CD14-positive monocyte (primary cell): Measurements from ENCODE around the gene CCT7. TPM values are rescaled to one million over a fixed set of nuclear protein-coding genes. Genes with fewer than 3 reads are reported as not detected.

Source experiments
- DNase-seq, 3 donors: peaks; one replicate each; pipeline ENCODE4 v3.0.0-alpha.2; 2011 to 2022
- H2AFZ ChIP-seq: 2 replicates; pipeline ENCODE4 v1.6.0; 2012; ENCODE audit warnings: mild to moderate bottlenecking, low read depth, low read length, inconsistent platforms; ENCODE audit not compliant: insufficient read depth, poor library complexity, severe bottlenecking
- H3K27ac ChIP-seq, 2 donors: 1 replicate in 1 of 2; 2 replicates in 1 of 2; pipeline ENCODE4 v1.5.1; 2012 to 2013; ENCODE audit warnings: low read length in 2 of 2, control low read depth in 1 of 2, inconsistent platforms in 1 of 2, low read depth in 1 of 2, mild to moderate bottlenecking in 1 of 2
- H3K27me3 ChIP-seq, 2 donors: one replicate each; pipeline versions ENCODE4 v1.6.0 to v1.6.1; 2011 to 2013; ENCODE audit warnings: low read length in 2 of 2; ENCODE audit not compliant: control insufficient read depth in 2 of 2, insufficient read depth in 2 of 2
- H3K36me3 ChIP-seq, 2 donors: replicated peaks in 1 of 2; 1 replicate in 1 of 2; 2 replicates in 1 of 2; pipeline versions ENCODE4 v1.5.1 to v1.6.1; 2012 to 2013; ENCODE audit warnings: low read length in 2 of 2, control low read depth in 1 of 2, inconsistent platforms in 1 of 2, mild to moderate bottlenecking in 1 of 2; ENCODE audit not compliant: insufficient read depth in 2 of 2, control insufficient read depth in 1 of 2
- H3K4me1 ChIP-seq, 2 donors: 1 replicate in 1 of 2; 2 replicates in 1 of 2; pipeline versions ENCODE4 v1.5.1 to v1.6.1; 2012 to 2013; ENCODE audit warnings: low read length in 2 of 2, control low read depth in 1 of 2, inconsistent platforms in 1 of 2, mild to moderate bottlenecking in 1 of 2, moderate library complexity in 1 of 2; ENCODE audit not compliant: insufficient read depth in 2 of 2, control insufficient read depth in 1 of 2
- H3K4me2 ChIP-seq: replicated peaks from 2 replicates; pipeline ENCODE3; 2012; ENCODE audit warnings: low read length, moderate library complexity, mild to moderate bottlenecking; ENCODE audit not compliant: poor library complexity, severe bottlenecking; ENCODE audit errors: extremely low read depth
- H3K4me3 ChIP-seq, 3 experiments: fragments of 200-600 bp in 1 of 3; sonication (generic) in 1 of 3; replicated peaks in 1 of 3; 1 replicate in 2 of 3; 2 replicates in 1 of 3; pipeline ENCODE4 v1.5.1; 2011 to 2013; ENCODE audit warnings: low read length in 3 of 3, mild to moderate bottlenecking in 3 of 3, control low read depth in 2 of 3, low read depth in 2 of 3, inconsistent platforms in 1 of 3, moderate library complexity in 1 of 3
- H3K79me2 ChIP-seq: 2 replicates; pipeline ENCODE4 v1.6.0; 2012; ENCODE audit warnings: mild to moderate bottlenecking, control low read depth, inconsistent platforms, low read length, moderate library complexity; ENCODE audit not compliant: insufficient read depth
- H3K9ac ChIP-seq: 2 replicates; pipeline ENCODE4 v1.6.0; 2017; ENCODE audit warnings: low read length, mild to moderate bottlenecking; ENCODE audit not compliant: insufficient read depth, poor library complexity, severe bottlenecking
- H3K9me3 ChIP-seq, 2 donors: replicated peaks in 1 of 2; 1 replicate in 1 of 2; 2 replicates in 1 of 2; pipeline versions ENCODE4 v1.5.1 to v1.6.1; 2012 to 2013; ENCODE audit warnings: low read length in 2 of 2, control low read depth in 1 of 2; ENCODE audit not compliant: control insufficient read depth in 1 of 2, insufficient read depth in 1 of 2
- H4K20me1 ChIP-seq: 2 replicates; pipeline ENCODE4 v1.6.0; 2012; ENCODE audit warnings: mild to moderate bottlenecking, low read length, control low read depth, moderate library complexity; ENCODE audit not compliant: insufficient read depth
- H3K27ac Mint-ChIP-seq, 7 donors: one replicate each; pipeline ENCODE4 v1.8.0; 2020; ENCODE audit warnings: mild to moderate bottlenecking in 7 of 7, mixed read lengths in 7 of 7, moderate library complexity in 6 of 7, inconsistent platforms in 2 of 7
- H3K27me3 Mint-ChIP-seq, 3 donors: one replicate each; pipeline ENCODE4 v1.8.0; 2021 to 2022; ENCODE audit warnings: low read depth in 3 of 3, mild to moderate bottlenecking in 3 of 3, mixed read lengths in 3 of 3, moderate library complexity in 3 of 3, inconsistent platforms in 1 of 3
- H3K36me3 Mint-ChIP-seq, 2 donors: one replicate each; pipeline ENCODE4 v1.8.0; 2020; ENCODE audit warnings: mixed read lengths in 2 of 2, inconsistent platforms in 1 of 2, mild to moderate bottlenecking in 1 of 2
- H3K4me1 Mint-ChIP-seq: one replicate; pipeline ENCODE4 v1.8.0; 2020; ENCODE audit warnings: mild to moderate bottlenecking, mixed read lengths
- H3K4me3 Mint-ChIP-seq, 2 donors: one replicate each; pipeline ENCODE4 v1.8.0; 2020; ENCODE audit warnings: mild to moderate bottlenecking in 2 of 2, mixed read lengths in 2 of 2, moderate library complexity in 1 of 2
- H3K9me3 Mint-ChIP-seq, 7 donors: one replicate each; pipeline ENCODE4 v1.8.0; 2020 to 2022; ENCODE audit warnings: mixed read lengths in 7 of 7, mild to moderate bottlenecking in 6 of 7, moderate library complexity in 6 of 7, inconsistent platforms in 2 of 7
- WGBS: methylation state at CpG from one replicate; pipeline ENCODE4 v1.1.5; 2013; ENCODE audit warnings: missing lambda C conversion rate; ENCODE audit not compliant: insufficient coverage; 5-methylcytosine and 5-hydroxymethylcytosine counted together
- intact Hi-C, 2 donors: fragments of 100-400 bp; cut with micrococcal nuclease; formaldehyde crosslinking; loops; one replicate each; pipeline versions ENCODE4 v1.15.0 to v1.15.1; 2023
- polyA plus RNA-seq, 3 donors: library from polyadenylated mRNA; depleted of rRNA in 1 of 3; unstranded in 2 of 3; stranded (reverse) in 1 of 3; fragments of 300-500 nt in 2 of 3; fragments of >200 nt in 1 of 3; fragmentation: Illumina TruSeq in 2 of 3; gene quantifications; 1 replicate in 2 of 3; 2 replicates in 1 of 3; pipeline ENCODE4 v1.2.3, GENCODE V29; 2012 to 2021
- small RNA-seq: library from RNA; depleted of rRNA; stranded (forward); fragments of <200 nt; gene quantifications from one replicate; pipeline ENCODE3, GENCODE V24; 2012; ENCODE audit warnings: low read depth; ENCODE audit not compliant: insufficient read length
- TF ChIP-seq, protein P1 (sequence below): fragments of 200-600 bp; IDR thresholded peaks from one replicate; pipeline ENCODE4 v1.8.0; 2022; ENCODE audit warnings: antibody characterized with exemption, mild to moderate bottlenecking

Gene CCT7
- polyA plus RNA-seq, 3 donors: 56.8 to 151 (median 134) TPM

DNA sequence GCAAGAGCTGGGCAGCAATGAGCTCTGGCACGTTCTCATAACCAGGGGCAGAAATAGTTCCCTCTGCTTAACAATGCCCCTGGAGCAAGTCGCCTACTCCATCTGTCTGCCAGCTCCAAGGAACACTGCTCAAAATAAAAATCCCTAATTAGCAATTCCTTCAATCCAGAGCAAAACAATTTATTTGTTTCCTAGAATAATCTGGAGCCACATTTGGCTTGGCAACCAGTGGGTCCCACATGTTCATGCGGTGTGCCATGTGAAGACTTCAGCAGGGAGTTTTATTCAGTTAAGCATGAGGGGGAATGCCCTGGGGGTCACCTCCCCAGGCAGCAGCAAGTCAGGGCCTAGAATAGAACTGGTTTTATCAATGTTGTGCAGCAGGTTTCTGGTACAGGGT lies 66.8 kb downstream of the CCT7 start:
- H3K36me3 ChIP-seq: no peaks in the 10 kb centered on the region
- no peaks in the 10 kb centered on the region for H3K4me1 ChIP-seq
- no peaks in the 10 kb centered on the region for H3K79me2 ChIP-seq
- no peaks in the 10 kb centered on the region for H4K20me1 ChIP-seq
- no peak overlapping the region for H3K4me3 ChIP-seq
- H2AFZ ChIP-seq: no peak overlapping the region
- H3K9me3 Mint-ChIP-seq: peaks cover 0 to 3% (median 0%) of the 10 kb centered on the region in 7 donors
- no peaks in the 10 kb centered on the region for H3K36me3 Mint-ChIP-seq
- no peak overlapping the region for H3K27ac ChIP-seq
- no peak for DNase-seq
- H3K27me3 ChIP-seq: peaks cover 26 to 38% of the 10 kb centered on the region in 2 donors
- peaks cover 30 to 37% (median 34%) of the 10 kb centered on the region in 3 donors for H3K27me3 Mint-ChIP-seq
- H3K4me1 Mint-ChIP-seq: no peaks in the 10 kb centered on the region
- intact Hi-C loops: no loop called here
- H3K9me3 ChIP-seq: no peaks in the 10 kb centered on the region
- TF ChIP-seq, protein P1, sequence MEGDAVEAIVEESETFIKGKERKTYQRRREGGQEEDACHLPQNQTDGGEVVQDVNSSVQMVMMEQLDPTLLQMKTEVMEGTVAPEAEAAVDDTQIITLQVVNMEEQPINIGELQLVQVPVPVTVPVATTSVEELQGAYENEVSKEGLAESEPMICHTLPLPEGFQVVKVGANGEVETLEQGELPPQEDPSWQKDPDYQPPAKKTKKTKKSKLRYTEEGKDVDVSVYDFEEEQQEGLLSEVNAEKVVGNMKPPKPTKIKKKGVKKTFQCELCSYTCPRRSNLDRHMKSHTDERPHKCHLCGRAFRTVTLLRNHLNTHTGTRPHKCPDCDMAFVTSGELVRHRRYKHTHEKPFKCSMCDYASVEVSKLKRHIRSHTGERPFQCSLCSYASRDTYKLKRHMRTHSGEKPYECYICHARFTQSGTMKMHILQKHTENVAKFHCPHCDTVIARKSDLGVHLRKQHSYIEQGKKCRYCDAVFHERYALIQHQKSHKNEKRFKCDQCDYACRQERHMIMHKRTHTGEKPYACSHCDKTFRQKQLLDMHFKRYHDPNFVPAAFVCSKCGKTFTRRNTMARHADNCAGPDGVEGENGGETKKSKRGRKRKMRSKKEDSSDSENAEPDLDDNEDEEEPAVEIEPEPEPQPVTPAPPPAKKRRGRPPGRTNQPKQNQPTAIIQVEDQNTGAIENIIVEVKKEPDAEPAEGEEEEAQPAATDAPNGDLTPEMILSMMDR: no peak
- 58% methylated on average over 2 of the region's 3 CpGs for WGBS
- H3K27ac Mint-ChIP-seq: no peak overlapping the region
- no peak overlapping the region for H3K4me3 Mint-ChIP-seq
- no peak overlapping the region for H3K4me2 ChIP-seq
- no peak overlapping the region for H3K9ac ChIP-seq

DNA sequence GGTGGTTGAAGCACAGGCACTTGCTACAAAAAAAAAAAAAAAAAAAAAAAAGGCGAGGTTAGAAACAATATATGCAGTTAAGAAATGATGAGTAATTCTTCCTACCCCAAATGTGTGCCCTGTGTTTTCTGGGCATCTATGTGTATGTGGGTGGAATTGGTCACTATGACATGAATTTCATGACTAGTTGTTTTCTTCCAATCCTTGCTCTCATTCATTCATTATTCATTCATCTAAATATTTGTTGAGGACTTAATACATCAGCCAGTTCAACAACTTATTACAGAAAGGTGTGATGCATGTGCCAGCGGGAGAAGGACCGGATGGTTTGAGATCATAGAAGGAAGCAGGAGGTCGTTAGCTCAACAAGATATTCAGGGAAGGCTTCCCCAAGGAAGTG lies 67.5 kb downstream of the CCT7 start:
- H3K27me3 ChIP-seq: peaks cover 23 to 30% of the 10 kb centered on the region in 2 donors
- no peaks in the 10 kb centered on the region for H3K4me1 ChIP-seq
- H3K27ac Mint-ChIP-seq: no peak overlapping the region
- H2AFZ ChIP-seq: no peak overlapping the region
- no peak overlapping the region for H3K4me2 ChIP-seq
- intact Hi-C loops: no loop called here
- H3K9me3 Mint-ChIP-seq: peaks cover 0 to 3% (median 0%) of the 10 kb centered on the region in 7 donors
- peaks cover 23 to 32% (median 28%) of the 10 kb centered on the region in 3 donors for H3K27me3 Mint-ChIP-seq
- no peaks in the 10 kb centered on the region for H3K36me3 ChIP-seq
- no peaks in the 10 kb centered on the region for H3K36me3 Mint-ChIP-seq
- TF ChIP-seq, protein P1: no peak
- H4K20me1 ChIP-seq: no peaks in the 10 kb centered on the region
- no peaks in the 10 kb centered on the region for H3K9me3 ChIP-seq
- no peak for DNase-seq
- H3K27ac ChIP-seq: no peak overlapping the region
- H3K4me3 Mint-ChIP-seq: no peak overlapping the region
- no peaks in the 10 kb centered on the region for H3K4me1 Mint-ChIP-seq
- H3K9ac ChIP-seq: no peak overlapping the region
- 87% methylated on average over 3 of the region's 4 CpGs for WGBS
- H3K4me3 ChIP-seq: no peak overlapping the region
- no peaks in the 10 kb centered on the region for H3K79me2 ChIP-seq

Small RNA genes lying within 50 kb of the gene (small RNA-seq; reads per million reads assigned to genes)
- not detected for gene RNU6-111P

Other genes with a start within 250 kb of the CCT7 start
- gene SFXN5, start 162.6 kb upstream of the CCT7 start, polyA plus RNA-seq: 10 to 100 TPM in 1 of 3 donors, 1 to 10 TPM in 2; 5.9 to 28.6 (median 9.5) TPM
- under 1 TPM; 0.57 to 0.93 (median 0.61) TPM for gene RAB11FIP5, start 121.4 kb upstream of the CCT7 start, polyA plus RNA-seq
- gene NOTO, start 31.7 kb upstream of the CCT7 start, polyA plus RNA-seq: not detected
- 1 to 10 TPM; 1.6 to 5.2 (median 1.7) TPM for gene SMYD5, start 20.1 kb upstream of the CCT7 start, polyA plus RNA-seq
- gene PRADC1, start 1.1 kb upstream of the CCT7 start, polyA plus RNA-seq: 10 to 100 TPM in 2 of 3 donors, 1 to 10 TPM in 1; 9.0 to 49.2 (median 33.3) TPM
- gene FBXO41, start 50.2 kb downstream of the CCT7 start, polyA plus RNA-seq: 10 to 100 TPM in 1 of 3 donors, under 1 TPM in 2; 0.29 to 17.1 (median 0.52) TPM
- under 1 TPM in 2 of 3 donors, not detected in 1; 0.12 to 0.15 TPM for gene EGR4, start 59.2 kb downstream of the CCT7 start, polyA plus RNA-seq
- 1 to 10 TPM in 1 of 3 donors, under 1 TPM in 2; 0.55 to 5.2 (median 0.64) TPM for gene ALMS1, start 151.5 kb downstream of the CCT7 start, polyA plus RNA-seq